Measurements from ENCODE around the gene TCL1A. TPM values are rescaled to one million over a fixed set of nuclear protein-coding genes. Genes with fewer than 3 reads are reported as not detected.

Gene TCL1A
- total and polyA plus RNA-seq, 2 experiments from 2014 or later: not detected

DNA sequence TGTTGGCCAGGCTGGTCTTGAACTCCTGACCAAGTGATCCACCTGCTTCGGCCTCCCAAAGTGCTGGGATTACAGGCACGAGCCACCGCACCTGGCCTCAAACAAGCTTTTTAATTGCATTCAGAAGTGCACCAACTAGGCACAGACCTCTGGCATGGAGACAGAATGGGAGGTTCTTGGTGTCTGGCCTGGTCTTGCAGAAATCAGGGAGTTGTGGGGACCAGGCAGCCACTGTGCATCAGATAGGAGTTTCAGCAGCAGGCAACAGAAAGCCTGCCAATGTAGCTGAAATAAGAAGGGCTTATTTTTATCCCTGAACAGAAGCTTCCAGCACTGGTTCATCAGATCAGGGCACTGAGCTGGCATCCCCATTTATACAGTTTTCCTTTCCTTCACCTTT lies 49.9 kb downstream of the TCL1A start:
- no peak overlapping the region for H3K4me3 ChIP-seq
- no peak overlapping the region for H3K27ac ChIP-seq
- no peaks in the 10 kb centered on the region for H3K27me3 ChIP-seq
- no peaks in the 10 kb centered on the region for H3K9me3 ChIP-seq (ENCODE audit: low read depth)
- no peak for TF ChIP-seq CTCF (IDR thresholded peaks at IDR 0.05; ENCODE audit: low read depth, low read length)
- H3K36me3 ChIP-seq: no peaks in the 10 kb centered on the region
- DNase-seq (ENCODE audit: low read depth in 1 of 2, low spot score in 1 of 2): no peak
- no peaks in the 10 kb centered on the region for H3K4me1 ChIP-seq (ENCODE audit: low read depth)

- Histone ChIP-seq H3K36me3 (no peaks in the 10 kb centered on the region), H3K4me1 (ENCODE audit: low read depth) (no peaks in the 10 kb centered on the region), H3K9me3 (ENCODE audit: low read depth) (no peaks in the 10 kb centered on the region), H3K4me3 (no peak overlapping the region), H3K27ac (no peak overlapping the region), H3K27me3 (no peaks in the 10 kb centered on the region)
- TF ChIP-seq CTCF (IDR thresholded peaks at IDR 0.05; ENCODE audit: low read depth, low read length): no peak
- no peak for DNase-seq (ENCODE audit: low read depth in 1 of 2, low spot score in 1 of 2)
Observed at GRCh38 chr14:95663226-95663797, 50.6 kb downstream of the TCL1A start.

GRCh38 chr14:95662376-95663186 lies 51.3 kb downstream of the TCL1A start:
- Histone ChIP-seq H3K27ac (no peak overlapping the region), H3K4me1 (ENCODE audit: low read depth) (no peaks in the 10 kb centered on the region), H3K36me3 (no peaks in the 10 kb centered on the region), H3K27me3 (no peaks in the 10 kb centered on the region), H3K9me3 (ENCODE audit: low read depth) (no peaks in the 10 kb centered on the region), H3K4me3 (no peak overlapping the region)
- no peak for TF ChIP-seq CTCF (IDR thresholded peaks at IDR 0.05; ENCODE audit: low read depth, low read length)
- DNase-seq (ENCODE audit: low read depth in 1 of 2, low spot score in 1 of 2): no peak

DNA sequence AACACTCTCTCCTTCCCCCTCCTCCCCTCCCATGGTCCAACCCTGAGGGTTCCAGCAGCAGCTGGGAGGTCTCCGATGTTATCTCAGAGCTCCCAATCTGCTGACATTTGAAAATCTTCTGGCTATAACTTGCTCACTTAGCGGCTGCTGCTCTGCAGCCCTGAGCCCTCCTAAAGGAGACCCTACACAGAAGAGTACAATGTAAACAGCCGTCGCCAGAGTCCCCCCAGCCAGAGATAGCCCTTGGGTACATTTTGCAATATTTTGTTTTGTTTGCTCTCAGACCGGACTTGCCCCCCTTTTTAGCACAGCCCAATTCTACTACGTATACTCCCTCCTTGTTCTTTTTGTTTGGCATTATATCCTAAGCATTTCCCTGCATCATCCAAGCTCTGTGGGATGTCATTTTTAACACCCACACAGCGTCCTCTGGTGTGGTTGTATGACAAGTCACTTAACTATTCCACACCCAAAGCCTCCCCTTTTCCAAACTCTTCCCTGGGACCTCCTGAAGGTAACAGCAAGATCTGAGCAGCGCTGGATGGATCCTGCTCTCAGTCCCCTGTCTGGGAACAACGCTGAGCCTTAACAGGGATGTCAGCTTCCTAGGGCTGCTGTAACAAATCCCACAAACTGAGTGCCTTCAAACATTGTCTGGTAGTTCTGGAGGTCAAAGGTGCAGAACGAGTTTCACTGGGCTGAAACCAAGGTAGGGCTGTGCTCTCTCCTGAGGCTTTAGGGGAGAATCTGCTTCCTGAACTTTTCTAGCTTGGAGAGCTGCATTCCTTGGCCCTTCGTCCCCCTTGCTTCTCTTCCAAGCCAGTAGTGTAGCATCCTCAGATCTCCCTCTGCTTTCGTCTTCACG lies 53.0 kb downstream of the TCL1A start:
- Histone ChIP-seq H3K9me3 (ENCODE audit: low read depth) (no peaks in the 10 kb centered on the region), H3K36me3 (no peaks in the 10 kb centered on the region), H3K4me1 (ENCODE audit: low read depth) (no peaks in the 10 kb centered on the region), H3K27ac (no peak overlapping the region), H3K4me3 (no peak overlapping the region), H3K27me3 (no peaks in the 10 kb centered on the region)
- DNase-seq (ENCODE audit: low read depth in 1 of 2, low spot score in 1 of 2): no peak
- no peak for TF ChIP-seq CTCF (IDR thresholded peaks at IDR 0.05; ENCODE audit: low read depth, low read length)

- Histone ChIP-seq H3K27ac (no peak overlapping the region), H3K4me1 (ENCODE audit: low read depth) (no peaks in the 10 kb centered on the region), H3K4me3 (no peak overlapping the region), H3K27me3 (no peaks in the 10 kb centered on the region), H3K36me3 (no peaks in the 10 kb centered on the region), H3K9me3 (ENCODE audit: low read depth) (no peaks in the 10 kb centered on the region)
- TF ChIP-seq CTCF (IDR thresholded peaks at IDR 0.05; ENCODE audit: low read depth, low read length): no peak
- no peak for DNase-seq (ENCODE audit: low read depth in 1 of 2, low spot score in 1 of 2)
Observed at GRCh38 chr14:95659990-95660385, 53.9 kb downstream of the TCL1A start.

Other genes starting within 250 kb of the TCL1A start
- 0.42 and 2.0 TPM in 2 replicates for gene SYNE3, start 197.5 kb downstream of the TCL1A start, total RNA-seq
- gene SYNE3, start 197.5 kb downstream of the TCL1A start, polyA plus RNA-seq: 0.09 and 0.45 TPM in 2 replicates
- gene GLRX5, start 179.1 kb downstream of the TCL1A start, total RNA-seq: 50.2 and 80.8 TPM in 2 replicates
- gene GLRX5, start 179.1 kb downstream of the TCL1A start, polyA plus RNA-seq: 180 and 181 TPM in 2 replicates
- gene TCL1B, start 27.7 kb downstream of the TCL1A start, total RNA-seq: not detected in 2 replicates
- not detected in 2 replicates for gene TCL1B, start 27.7 kb downstream of the TCL1A start, polyA plus RNA-seq
- 0.67 and 1.3 TPM in 2 replicates for gene TUNAR, start 162.7 kb upstream of the TCL1A start, total RNA-seq
- 0.18 and 2.9 TPM in 2 replicates for gene TUNAR, start 162.7 kb upstream of the TCL1A start, polyA plus RNA-seq

Data from cardiac muscle cell (in vitro differentiated cells and primary cell).